G401.6 (cell line): ENCODE results near the gene POLR1F.

ENCODE experiments used
- FAIRE-seq: peaks from 2 replicates; lab custom pipeline; 2012; peaks lifted over from hg19 to GRCh38; lab: Jason Lieb, UNC

Gene POLR1F

DNA sequence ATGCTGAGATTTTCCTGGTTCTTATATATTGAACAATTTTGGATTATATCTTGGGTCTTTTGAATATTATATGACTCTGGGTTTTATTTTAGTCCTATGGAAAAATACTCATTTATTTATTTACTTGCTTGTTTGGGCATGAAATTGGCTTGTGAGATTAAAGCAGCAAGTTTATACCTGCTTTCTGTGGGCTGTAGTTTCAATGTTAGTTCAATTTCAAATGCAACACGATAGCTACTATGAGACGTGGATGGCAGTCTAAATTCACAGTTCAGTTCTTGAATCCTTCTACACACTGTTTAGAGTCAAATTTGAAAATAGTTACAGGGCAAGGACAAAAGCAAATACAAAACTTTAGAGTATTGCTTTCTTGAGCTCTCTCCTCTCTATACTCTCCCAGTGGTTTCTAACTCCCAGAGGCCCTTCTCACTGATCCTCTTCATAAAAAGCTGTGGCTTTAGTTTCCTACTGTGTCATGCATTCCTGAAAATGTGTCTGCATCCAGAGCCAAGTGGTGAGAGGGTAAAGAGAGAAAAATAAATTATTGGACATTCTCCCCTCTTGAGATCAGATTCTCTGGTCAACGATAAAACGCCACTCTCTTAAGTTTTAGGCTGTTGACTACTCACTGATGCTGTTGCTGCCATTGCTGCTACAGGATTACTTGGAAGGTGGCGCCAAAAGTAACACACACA lies 34.4 kb downstream of the POLR1F start:
- FAIRE-seq, result no peak

- FAIRE-seq, result no peak
Observed at GRCh38 chr7:19670806-19671205, 38.0 kb downstream of the POLR1F start.

DNA sequence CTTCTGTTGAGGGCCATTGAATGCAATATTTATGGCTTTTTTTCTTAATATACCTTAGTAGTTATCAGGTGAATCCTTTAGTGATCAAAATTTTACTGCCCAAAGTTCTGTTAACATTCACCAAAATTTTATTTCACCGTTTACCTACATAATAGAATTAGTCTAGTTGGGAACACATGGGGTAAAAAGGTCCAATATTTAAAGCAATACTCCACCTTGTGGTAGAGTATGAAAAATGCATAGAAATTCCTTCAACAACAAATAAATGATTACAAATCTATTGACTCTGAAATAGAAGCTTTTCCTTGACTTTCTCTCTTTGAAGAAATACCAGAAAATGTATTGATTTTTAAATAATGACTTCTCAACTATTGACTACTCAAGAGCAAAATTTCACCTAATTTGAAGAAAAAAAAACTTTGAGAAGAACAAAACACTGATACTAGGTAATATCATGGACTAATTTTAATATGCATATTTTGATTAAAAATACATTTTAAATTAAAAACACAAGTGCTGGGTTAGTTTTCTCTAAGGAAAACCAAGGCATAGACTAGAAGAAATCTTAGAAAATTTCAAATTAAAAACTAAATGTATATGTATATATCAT lies 43.3 kb downstream of the POLR1F start:
- peak; percentile 98 for FAIRE-seq

DNA sequence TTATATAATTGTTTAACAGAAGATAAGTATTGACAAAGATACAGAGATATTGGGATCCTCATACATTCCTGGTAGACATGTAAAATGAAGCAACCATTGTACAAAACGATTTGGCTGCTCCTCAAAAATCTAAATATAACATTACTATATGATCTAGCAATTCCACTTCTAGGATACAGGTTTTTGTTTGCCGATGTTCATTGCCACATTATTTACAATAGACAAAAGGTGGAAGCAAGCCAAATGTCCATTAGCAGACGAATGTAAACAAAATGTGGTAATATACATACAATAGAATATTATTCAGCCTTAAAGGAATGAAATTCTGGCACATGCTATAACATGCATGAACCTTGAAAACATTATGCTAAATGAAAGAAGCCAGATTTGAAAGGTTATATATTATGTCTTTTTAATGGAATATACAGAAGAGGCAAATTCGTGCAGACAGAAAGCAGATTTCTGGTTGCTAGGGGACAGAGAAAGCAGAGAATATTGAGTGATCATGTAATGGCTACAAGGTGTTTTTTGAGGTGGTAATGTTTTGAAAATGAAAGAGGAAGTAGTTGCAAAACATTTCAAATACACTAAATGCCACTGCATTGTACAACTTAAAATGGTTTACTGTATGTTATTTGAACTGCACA lies 44.9 kb downstream of the POLR1F start:
- no peak for FAIRE-seq

GRCh38 chr7:19648791-19649190 lies 60.0 kb downstream of the POLR1F start:
- no peak for FAIRE-seq
